K562 (cell line): ENCODE data around the gene CCDC172. TPM values are rescaled to one million over a fixed set of nuclear protein-coding genes. Genes with fewer than 3 reads are reported as not detected.

Experiments used
- ATAC-seq: fragments of 200-7000 bp; cut with Tn5 transposase; 3 replicates; pipeline ENCODE4 v1.9.1; 2020; ENCODE audit warnings: moderate library complexity
- BruUV-seq: library from RNA; stranded (reverse); fragments of 400-500 nt; replicated peaks from 2 replicates; lab custom pipeline; 2021; lab: Mats Ljungman, UMichigan
- CTCF ChIA-PET: fragments of 300-600 bp; formaldehyde crosslinking; extraction: SDS; loops from one replicate; lab custom pipeline; 2021; ENCODE audit warnings: low intra/inter-chr PET ratio; lab: Yijun Ruan, JAX
- POLR2A ChIA-PET: fragments of 300-600, 350-650 bp; sonication (Branson Sonifier 250); formaldehyde crosslinking; extraction: SDS; loops from one replicate; lab custom pipeline; 2021; ENCODE audit warnings: antibody characterized with exemption, inconsistent platforms; lab: Yijun Ruan, JAX
- DNase-seq, 4 experiments: peaks; one replicate each; pipeline versions ENCODE4 v3.0.0 to v3.0.0-alpha.2; 2011 to 2018; ENCODE audit warnings: low spot score in 3 of 4, mixed read lengths in 3 of 4; ENCODE audit errors: extremely low read depth in 1 of 4
- FAIRE-seq: peaks from 2 replicates; lab custom pipeline; 2011; peaks lifted over from hg19 to GRCh38; lab: Jason Lieb, UNC
- H2AFZ ChIP-seq: 2 replicates; pipeline ENCODE4 v1.6.0; 2011; ENCODE audit warnings: low read depth, low read length, control low read depth, inconsistent platforms
- H3K27ac ChIP-seq: fragments of 200-600 bp; 3 replicates; pipeline ENCODE4 v1.8.0; 2011; ENCODE audit warnings: low read depth, mild to moderate bottlenecking, control low read depth, inconsistent platforms, low read length, moderate library complexity, mixed read lengths; ENCODE audit errors: extremely low read depth
- H3K27me3 ChIP-seq, 2 experiments: fragments of 300-600 bp in 1 of 2; 2 replicates in 1 of 2; 3 replicates in 1 of 2; pipeline versions ENCODE4 v1.6.0 to v1.8.0; 2011; ENCODE audit warnings: inconsistent platforms in 2 of 2, low read length in 2 of 2, mild to moderate bottlenecking in 1 of 2, mixed read lengths in 1 of 2, moderate library complexity in 1 of 2; ENCODE audit not compliant: control insufficient read depth in 2 of 2, insufficient read depth in 2 of 2
- H3K36me3 ChIP-seq: fragments of 300-600 bp; 3 replicates; pipeline ENCODE4 v1.8.0; 2011; ENCODE audit warnings: mild to moderate bottlenecking, low read length, inconsistent platforms; ENCODE audit not compliant: control insufficient read depth, insufficient read depth
- H3K4me1 ChIP-seq, 2 experiments: fragments of 200-600 bp in 1 of 2; replicated peaks in 1 of 2; 2 replicates in 1 of 2; 3 replicates in 1 of 2; pipeline versions ENCODE4 v1.5.1 to v1.8.0; 2011; ENCODE audit warnings: inconsistent platforms in 2 of 2, low read length in 2 of 2, mild to moderate bottlenecking in 1 of 2, mixed read lengths in 1 of 2, moderate library complexity in 1 of 2; ENCODE audit not compliant: control insufficient read depth in 2 of 2, insufficient read depth in 2 of 2
- H3K4me2 ChIP-seq: 2 replicates; pipeline ENCODE4 v1.6.1; 2011; ENCODE audit warnings: low read length, control low read depth, inconsistent platforms, mixed read lengths; ENCODE audit not compliant: insufficient read depth
- H3K4me3 ChIP-seq: fragments of 200-600 bp; sonication (generic), shearing (Covaris generic); 2 replicates; pipeline ENCODE4 v1.5.1; 2016; ENCODE audit warnings: control low read depth, inconsistent platforms
- H3K79me2 ChIP-seq: fragments of 200-600 bp; 3 replicates; pipeline ENCODE4 v1.8.0; 2011; ENCODE audit warnings: low read length, inconsistent platforms; ENCODE audit not compliant: control insufficient read depth, insufficient read depth
- H3K9ac ChIP-seq, 2 experiments: 2 replicates each; pipeline versions ENCODE4 v1.6.0 to v1.6.1; 2011; ENCODE audit warnings: low read depth in 2 of 2, low read length in 2 of 2, control low read depth in 1 of 2, inconsistent platforms in 1 of 2, mild to moderate bottlenecking in 1 of 2, mixed read lengths in 1 of 2; ENCODE audit not compliant: insufficient read depth in 1 of 2
- H3K9me1 ChIP-seq: one replicate; pipeline ENCODE4 v1.6.0; 2011; ENCODE audit warnings: inconsistent platforms, mild to moderate bottlenecking, low read length, moderate library complexity; ENCODE audit not compliant: control insufficient read depth, insufficient read depth
- H3K9me3 ChIP-seq: replicated peaks from 2 replicates; pipeline ENCODE4 v1.5.1; 2011; ENCODE audit warnings: low read depth, low read length, inconsistent platforms; ENCODE audit not compliant: control insufficient read depth, insufficient read depth
- H4K20me1 ChIP-seq: replicated peaks from 2 replicates; pipeline ENCODE4 v1.6.1; 2011; ENCODE audit warnings: low read length, inconsistent platforms, mixed read lengths; ENCODE audit not compliant: control insufficient read depth, insufficient read depth
- ELK3 ChIP-seq: fragments of 450-650 bp; formaldehyde crosslinking; IDR thresholded peaks from 2 replicates; pipeline ENCODE4 v1.4.0; 2020; ENCODE audit warnings: mild to moderate bottlenecking
- JUND ChIP-seq, 2 experiments: IDR thresholded peaks; 2 replicates in 1 of 2; 3 replicates in 1 of 2; pipeline ENCODE4 v1.6.1; 2011; ENCODE audit warnings: borderline replicate concordance in 2 of 2, low read depth in 2 of 2, low read length in 2 of 2, improper control_type of control experiment in 1 of 2, missing biosample characterization in 1 of 2, missing genetic modification characterization in 1 of 2, missing genetic modification reagents in 1 of 2
- RAD51 ChIP-seq: fragments of 450-650 bp; IDR thresholded peaks from 2 replicates; pipeline ENCODE4 v1.7.1; 2016; ENCODE audit warnings: low read depth, mild to moderate bottlenecking, borderline replicate concordance
- YBX1 ChIP-seq: fragments of 450-650 bp; IDR thresholded peaks from 2 replicates; pipeline ENCODE4 v1.7.1; 2016; ENCODE audit warnings: mild to moderate bottlenecking
- ZNF551 ChIP-seq: fragments of 250-450 bp; sonication (Bioruptor Pico); IDR thresholded peaks from 2 replicates; pipeline ENCODE4 v1.5.0; 2021; ENCODE audit warnings: mild to moderate bottlenecking, moderate library complexity
- WGBS: fragments of 100-300 bp; shearing (Covaris generic); methylation state at CpG from one replicate; pipeline ENCODE4 v1.1.6; 2016; ENCODE audit warnings: low coverage, mixed read lengths; ENCODE audit not compliant: insufficient coverage; ENCODE audit errors: missing lambda C conversion rate; 5-methylcytosine and 5-hydroxymethylcytosine counted together
- in situ Hi-C: fragments of 300-500 bp; cut with MboI; formaldehyde crosslinking; loops from 4 replicates; pipeline ENCODE4 v1.15.0; 2018; ENCODE audit warnings: inconsistent platforms, mixed read lengths
- intact Hi-C: fragments of 100-400 bp; cut with micrococcal nuclease; formaldehyde crosslinking; loops from 2 replicates; pipeline ENCODE4 v1.14.2; 2022
- polyA plus RNA-seq, 8 experiments: library from polyadenylated mRNA; depleted of rRNA in 4 of 8; stranded (reverse) in 5 of 8; unstranded in 3 of 8; fragments of >200 nt; fragmentation: Nextera tagmentation in 2 of 8; fragmentation: Illumina TruSeq in 1 of 8; extraction: Ambion mirVana in 2 of 8; extraction: Trizol in 1 of 8; gene quantifications; 2 replicates each; pipeline versions ENCODE4 v1.2.1 to v1.2.3, GENCODE V29; 2011 to 2014; ENCODE audit warnings: inconsistent platforms in 1 of 8, missing spikeins in 1 of 8
- total RNA-seq, 7 experiments: library from RNA; depleted of rRNA in 6 of 7; stranded (reverse); fragments of >200 nt in 6 of 7; fragmentation: Illumina TruSeq in 2 of 7; extraction: Trizol in 2 of 7; gene quantifications; 2 replicates each; pipeline versions ENCODE4 v1.2.1 to v1.2.3, GENCODE V29; 2011 to 2021; ENCODE audit warnings: low replicate concordance in 1 of 7

CCDC172 gene
- total and polyA plus RNA-seq, 9 of the 15 experiments (the other 6 are each of a cell fraction or from before 2014, with no cell fraction given) = not detected

GRCh38 chr10:116427671-116428070 lies 103.4 kb downstream of the CCDC172 start, which contains the start of gene PNLIPRP3:
Gene PNLIPRP3 (plus strand): TSS chr10:116427847. CDS start chr10:116428013, 166 bp downstream.
- H3K36me3 ChIP-seq = no peaks in the 10 kb centered on the region

GRCh38 chr10:116429288-116429977 lies 105.2 kb downstream of the CCDC172 start:
- H3K4me3 ChIP-seq = no peak overlapping the region
- TF ChIP-seq RAD51 (no peak), YBX1 (no peak), ELK3 (CRISPR knock-in tag) (no peak), ZNF551 (no peak)
- no peak overlapping the region for H3K9ac ChIP-seq
- H3K79me2 ChIP-seq = no peaks in the 10 kb centered on the region
- ChIA-PET CTCF (no interaction called here), POLR2A (no interaction called here)
- 6% methylated on average over 4 of the region's 4 CpGs for WGBS
- in situ Hi-C loops (no loop called here), intact Hi-C loops (no loop called here)
- H3K4me2 ChIP-seq = no peak overlapping the region
- no peak for ATAC-seq
- BruUV-seq = no TSS peak
- H3K9me3 ChIP-seq = no peaks in the 10 kb centered on the region
- H3K4me1 ChIP-seq = no peaks in the 10 kb centered on the region
- H3K27me3 ChIP-seq = no peaks in the 10 kb centered on the region
- H2AFZ ChIP-seq = no peak overlapping the region
- H3K9me1 ChIP-seq = no peaks in the 10 kb centered on the region
- FAIRE-seq = no peak
- no peak for DNase-seq
- H4K20me1 ChIP-seq = no peaks in the 10 kb centered on the region
- no peaks in the 10 kb centered on the region for H3K36me3 ChIP-seq
- no peak overlapping the region for H3K27ac ChIP-seq

More at GRCh38 chr10:116427671-116428070, 103.4 kb downstream of the CCDC172 start, which contains the start of gene PNLIPRP3:
- ATAC-seq (no peak), FAIRE-seq (no peak), DNase-seq (no peak)
- Histone ChIP-seq H3K79me2 (no peaks in the 10 kb centered on the region), H3K4me2 (no peak within 1 kb of the TSS), H3K9me1 (no peaks in the 10 kb centered on the region), H2AFZ (no peak within 1 kb of the TSS), H3K9me3 (no peaks in the 10 kb centered on the region), H4K20me1 (no peaks in the 10 kb centered on the region), H3K27me3 (no peaks in the 10 kb centered on the region), H3K9ac (no peak within 1 kb of the TSS), H3K4me1 (no peaks in the 10 kb centered on the region), H3K27ac (no peak within 1 kb of the TSS), H3K4me3 (no peak within 1 kb of the TSS)
- BruUV-seq = no TSS peak
- intact Hi-C loops (no loop called here), in situ Hi-C loops (no loop called here)
- TF ChIP-seq JUND (IDR thresholded peaks at IDR 0.05; ENCODE audit: borderline replicate concordance, low read depth, low read length) = no peak
- TF ChIP-seq JUND (tag; IDR thresholded peaks at IDR 0.05; ENCODE audit: borderline replicate concordance, low read depth, low read length) = no peak
- WGBS = 0% methylated on average over 2 of the region's 2 CpGs
- POLR2A ChIA-PET = no interaction called here
- CTCF ChIA-PET = no interaction called here
